Mesenchymal stem cell (in vitro differentiated cells and primary cell): Measurements from ENCODE around the gene KRT9.

Experiments
- DNase-seq: peaks from one replicate; pipeline ENCODE4 v3.0.0-alpha.2; 2013
- H2AFZ ChIP-seq: one replicate; pipeline ENCODE4 v1.6.1; 2013; ENCODE audit warnings: low read depth, mild to moderate bottlenecking, control low read depth, inconsistent platforms, low read length, moderate library complexity
- H2AK5ac ChIP-seq: 2 replicates; pipeline ENCODE4 v1.6.1; 2013; ENCODE audit warnings: low read length, moderate library complexity, mild to moderate bottlenecking, inconsistent platforms; ENCODE audit not compliant: severe bottlenecking
- H2BK120ac ChIP-seq: one replicate; pipeline ENCODE4 v1.6.1; 2013; ENCODE audit warnings: low read depth, mild to moderate bottlenecking, inconsistent platforms, low read length, moderate library complexity
- H2BK12ac ChIP-seq, 2 experiments: one replicate each; pipeline ENCODE4 v1.6.1; 2013; ENCODE audit warnings: inconsistent platforms in 2 of 2, low read length in 2 of 2, mild to moderate bottlenecking in 2 of 2, moderate library complexity in 2 of 2, control low read depth in 1 of 2
- H2BK15ac ChIP-seq: one replicate; pipeline ENCODE4 v1.6.1; 2013; ENCODE audit warnings: mild to moderate bottlenecking, low read depth, inconsistent platforms; ENCODE audit not compliant: poor library complexity, severe bottlenecking
- H2BK5ac ChIP-seq: 2 replicates; pipeline ENCODE4 v1.6.1; 2013; ENCODE audit warnings: low read depth, mild to moderate bottlenecking, low read length, control low read depth, inconsistent platforms; ENCODE audit not compliant: poor library complexity, severe bottlenecking
- H3K14ac ChIP-seq, 2 experiments: one replicate each; pipeline ENCODE4 v1.6.1; 2013; ENCODE audit warnings: inconsistent platforms in 2 of 2, low read length in 2 of 2, control low read depth in 1 of 2, mild to moderate bottlenecking in 1 of 2, moderate library complexity in 1 of 2
- H3K18ac ChIP-seq, 2 experiments: one replicate each; pipeline ENCODE4 v1.6.1; 2013; ENCODE audit warnings: inconsistent platforms in 2 of 2, low read length in 2 of 2, control low read depth in 1 of 2, low read depth in 1 of 2, mild to moderate bottlenecking in 1 of 2
- H3K23ac ChIP-seq, 2 experiments: one replicate each; pipeline ENCODE4 v1.6.1; 2013; ENCODE audit warnings: inconsistent platforms in 2 of 2, low read length in 2 of 2, mild to moderate bottlenecking in 2 of 2, moderate library complexity in 2 of 2, control low read depth in 1 of 2
- H3K27ac ChIP-seq: 2 replicates; pipeline ENCODE4 v1.5.1; 2013; ENCODE audit warnings: mild to moderate bottlenecking, moderate library complexity, low read length, control low read depth, inconsistent platforms; ENCODE audit not compliant: poor library complexity, severe bottlenecking
- H3K27me3 ChIP-seq, 2 experiments: 2 replicates each; pipeline versions ENCODE4 v1.6.1 to v1.7.0; 2013; ENCODE audit warnings: low read length in 2 of 2, mild to moderate bottlenecking in 2 of 2, moderate library complexity in 2 of 2, control low read depth in 1 of 2, inconsistent platforms in 1 of 2; ENCODE audit not compliant: control insufficient read depth in 1 of 2, insufficient read depth in 1 of 2
- H3K36me3 ChIP-seq, 2 experiments: 2 replicates each; pipeline versions ENCODE4 v1.6.1 to v1.7.0; 2013; ENCODE audit warnings: low read length in 2 of 2, control low read depth in 1 of 2, inconsistent platforms in 1 of 2, low read depth in 1 of 2, mild to moderate bottlenecking in 1 of 2; ENCODE audit not compliant: insufficient read depth in 2 of 2, control insufficient read depth in 1 of 2
- H3K4ac ChIP-seq, 2 experiments: one replicate each; pipeline ENCODE4 v1.6.1; 2013; ENCODE audit warnings: inconsistent platforms in 2 of 2, low read length in 2 of 2, mild to moderate bottlenecking in 2 of 2, moderate library complexity in 2 of 2, control low read depth in 1 of 2, low read depth in 1 of 2
- H3K4me1 ChIP-seq: 2 replicates; pipeline ENCODE4 v1.6.1; 2013; ENCODE audit warnings: low read depth, low read length, control low read depth; ENCODE audit not compliant: control insufficient read depth, insufficient read depth
- H3K4me2 ChIP-seq: 2 replicates; pipeline ENCODE4 v1.6.1; 2013; ENCODE audit warnings: low read length, mild to moderate bottlenecking, inconsistent platforms; ENCODE audit not compliant: poor library complexity, severe bottlenecking
- H3K4me3 ChIP-seq, 2 experiments: 2 replicates each; pipeline versions ENCODE4 v1.5.1 to v1.7.0; 2013; ENCODE audit warnings: low read length in 2 of 2, mild to moderate bottlenecking in 2 of 2, control low read depth in 1 of 2, low read depth in 1 of 2; ENCODE audit not compliant: insufficient read depth in 1 of 2
- H3K79me1 ChIP-seq: replicated peaks from 2 replicates; pipeline ENCODE4 v1.6.1; 2013; ENCODE audit warnings: mild to moderate bottlenecking, control low read depth, low read length, inconsistent platforms; ENCODE audit not compliant: poor library complexity, severe bottlenecking
- H3K9ac ChIP-seq: 2 replicates; pipeline ENCODE4 v1.7.0; 2013; ENCODE audit warnings: mild to moderate bottlenecking, low read length, moderate library complexity
- H3K9me3 ChIP-seq: 2 replicates; pipeline ENCODE4 v1.7.0; 2013; ENCODE audit warnings: mild to moderate bottlenecking, low read length; ENCODE audit not compliant: control insufficient read depth
- H4K8ac ChIP-seq: one replicate; pipeline ENCODE4 v1.6.1; 2013; ENCODE audit warnings: inconsistent platforms, mild to moderate bottlenecking, low read length, moderate library complexity
- H4K91ac ChIP-seq: one replicate; pipeline ENCODE4 v1.6.1; 2013; ENCODE audit warnings: mild to moderate bottlenecking, low read length, inconsistent platforms
- WGBS: methylation state at CpG from one replicate; pipeline ENCODE4 v1.1.7; 2013; ENCODE audit warnings: mixed read lengths; 5-methylcytosine and 5-hydroxymethylcytosine counted together

KRT9 gene

GRCh38 chr17:41547921-41548843 is 23.7 kb downstream of the KRT9 start:
- peak overlapping the region in 1 of 2 experiments; percentile 56 for H3K14ac ChIP-seq
- H3K27me3 ChIP-seq = no peaks in the 10 kb centered on the region
- peak overlapping the region; percentile 79 for H3K9ac ChIP-seq
- H3K4me2 ChIP-seq = peak overlapping the region; percentile 7
- WGBS = 43% methylated on average over 23 of the region's 23 CpGs
- peak; percentile 94 for DNase-seq
- peak overlapping the region; percentile 85 for H2AK5ac ChIP-seq
- peaks cover 9% of the 10 kb centered on the region for H3K9me3 ChIP-seq
- H3K4me3 ChIP-seq = peak overlapping the region in 1 of 2 experiments; percentile 1
- H2BK120ac ChIP-seq = peak overlapping the region; percentile 97
- H4K8ac ChIP-seq = peak overlapping the region; percentile 62
- H3K4ac ChIP-seq = peak overlapping the region; percentile 93 to 96
- H2BK5ac ChIP-seq = peak overlapping the region; percentile 91
- no peak overlapping the region for H3K23ac ChIP-seq
- no peaks in the 10 kb centered on the region for H3K36me3 ChIP-seq
- H2BK15ac ChIP-seq = peak overlapping the region; percentile 93
- peak overlapping the region; percentile 85 for H3K27ac ChIP-seq
- peaks cover 40% of the 10 kb centered on the region for H3K4me1 ChIP-seq
- H2BK12ac ChIP-seq = peak overlapping the region; percentile 95 to 98
- H4K91ac ChIP-seq = peak overlapping the region; percentile 89
- no peaks in the 10 kb centered on the region for H3K79me1 ChIP-seq
- H3K18ac ChIP-seq = peak overlapping the region; percentile 95
- peak overlapping the region; percentile 74 for H2AFZ ChIP-seq

GRCh38 chr17:41547378-41547841 is 24.4 kb downstream of the KRT9 start:
- no peak overlapping the region for H3K4me2 ChIP-seq
- H2BK12ac ChIP-seq = peak overlapping the region; percentile 95 to 98
- peak overlapping the region in 1 of 2 experiments; percentile 22 for H3K14ac ChIP-seq
- 70% methylated on average over 9 of the region's 9 CpGs for WGBS
- H2AK5ac ChIP-seq = peak overlapping the region; percentile 18
- H3K27me3 ChIP-seq = no peaks in the 10 kb centered on the region
- H3K9me3 ChIP-seq = peaks cover 9% of the 10 kb centered on the region
- H3K4me1 ChIP-seq = peaks cover 40% of the 10 kb centered on the region
- no peak overlapping the region for H2BK120ac ChIP-seq
- no peak overlapping the region for H3K23ac ChIP-seq
- peak overlapping the region; percentile 62 for H4K8ac ChIP-seq
- H4K91ac ChIP-seq = peak overlapping the region; percentile 89
- H2BK15ac ChIP-seq = peak overlapping the region; percentile 93
- peak overlapping the region; percentile 30 for H3K9ac ChIP-seq
- H3K36me3 ChIP-seq = no peaks in the 10 kb centered on the region
- H3K18ac ChIP-seq = peak overlapping the region; percentile 52 to 95
- H3K4me3 ChIP-seq = no peak overlapping the region
- no peak for DNase-seq
- peak overlapping the region; percentile 53 for H2BK5ac ChIP-seq
- no peak overlapping the region for H2AFZ ChIP-seq
- peak overlapping the region; percentile 85 for H3K27ac ChIP-seq
- no peaks in the 10 kb centered on the region for H3K79me1 ChIP-seq
- H3K4ac ChIP-seq = peak overlapping the region; percentile 62 to 67

DNA sequence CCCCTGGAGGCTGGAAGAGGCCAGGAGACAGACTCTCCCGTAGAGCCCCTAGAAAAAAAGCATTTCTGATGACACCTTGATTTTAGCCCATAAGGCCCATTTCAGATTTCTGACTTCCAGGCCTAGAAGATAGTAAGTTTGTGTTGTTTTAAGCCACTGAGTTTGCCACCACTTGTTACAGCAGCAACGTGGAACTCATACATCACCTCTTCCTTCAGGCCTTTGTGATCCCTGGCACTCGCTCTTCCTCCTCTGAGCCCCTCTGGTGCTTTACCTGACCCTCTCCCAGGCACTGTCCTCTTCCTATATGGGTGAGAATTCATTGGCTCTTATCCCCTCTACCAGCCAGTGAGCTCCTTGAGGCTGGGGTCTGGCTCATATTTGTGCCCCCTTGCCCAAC is 25.0 kb downstream of the KRT9 start:
- Histone ChIP-seq H3K4me2 (no peak overlapping the region), H3K9me3 (peaks cover 9% of the 10 kb centered on the region), H3K18ac (peak overlapping the region; percentile 18 to 52), H2BK5ac (no peak overlapping the region), H3K27ac (peak overlapping the region; percentile 85), H3K23ac (no peak overlapping the region), H3K4me3 (no peak overlapping the region), H2AK5ac (peak overlapping the region; percentile 61), H3K9ac (no peak overlapping the region), H2BK120ac (no peak overlapping the region), H2BK15ac (peak overlapping the region; percentile 66), H2BK12ac (peak overlapping the region; percentile 95 to 98), H4K8ac (no peak overlapping the region), H3K79me1 (no peaks in the 10 kb centered on the region), H3K4ac (peak overlapping the region in 1 of 2 experiments; percentile 62), H3K36me3 (no peaks in the 10 kb centered on the region), H3K14ac (no peak overlapping the region), H2AFZ (no peak overlapping the region), H3K4me1 (peaks cover 40% of the 10 kb centered on the region), H4K91ac (peak overlapping the region; percentile 37), H3K27me3 (no peaks in the 10 kb centered on the region)
- no peak for DNase-seq
- WGBS = 99% methylated on average over 2 of the region's 3 CpGs

DNA sequence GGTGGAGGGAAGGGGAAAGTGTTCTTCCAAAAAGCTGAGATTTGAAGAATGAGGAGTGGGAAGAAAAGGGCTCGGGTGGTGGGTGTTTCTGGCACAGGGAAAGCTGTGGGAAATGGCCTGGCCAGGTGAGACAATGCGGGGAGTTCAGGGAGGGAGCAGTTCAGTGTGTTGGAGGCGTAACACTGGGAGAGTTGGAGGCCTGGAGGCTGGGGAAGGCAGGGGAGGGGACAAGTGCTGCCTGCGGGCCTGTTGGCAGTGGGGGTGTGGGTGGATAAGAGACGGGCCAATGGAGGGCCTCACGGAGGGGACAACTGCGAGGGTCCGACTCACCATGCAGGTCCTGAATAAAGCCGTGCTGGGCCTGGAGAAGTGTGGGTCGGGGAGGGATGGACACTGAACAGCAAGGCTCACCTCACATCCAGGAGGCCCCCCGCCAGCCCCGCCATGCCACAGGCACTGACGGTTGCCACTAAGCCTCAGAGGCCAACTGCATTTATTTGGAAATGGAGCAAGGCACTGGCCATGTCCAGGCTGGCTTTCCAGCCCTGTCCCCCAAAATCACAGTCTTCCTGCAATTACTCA is 25.9 kb downstream of the KRT9 start:
- H3K4me3 ChIP-seq = no peak overlapping the region
- H3K4ac ChIP-seq = peak overlapping the region; percentile 24
- no peak overlapping the region for H3K27ac ChIP-seq
- H3K18ac ChIP-seq = peak overlapping the region; percentile 34 to 64
- no peak overlapping the region for H3K9ac ChIP-seq
- peak overlapping the region; percentile 58 for H2AK5ac ChIP-seq
- H2BK12ac ChIP-seq = peak overlapping the region; percentile 41 to 69
- peak overlapping the region; percentile 64 for H4K91ac ChIP-seq
- H3K4me1 ChIP-seq = peaks cover 39% of the 10 kb centered on the region
- WGBS = 85% methylated on average over 13 of the region's 13 CpGs
- no peak overlapping the region for H3K23ac ChIP-seq
- no peak overlapping the region for H2BK5ac ChIP-seq
- H3K4me2 ChIP-seq = no peak overlapping the region
- H3K14ac ChIP-seq = no peak overlapping the region
- H3K9me3 ChIP-seq = peaks cover 9% of the 10 kb centered on the region
- H3K79me1 ChIP-seq = no peaks in the 10 kb centered on the region
- H2AFZ ChIP-seq = no peak overlapping the region
- H2BK15ac ChIP-seq = peak overlapping the region; percentile 44
- no peak for DNase-seq
- H4K8ac ChIP-seq = no peak overlapping the region
- H2BK120ac ChIP-seq = no peak overlapping the region
- H3K36me3 ChIP-seq = no peaks in the 10 kb centered on the region
- no peaks in the 10 kb centered on the region for H3K27me3 ChIP-seq
